ENCODE measurements around the gene SLC16A1. TPM values are rescaled to one million over a fixed set of nuclear protein-coding genes. Genes with fewer than 3 reads are reported as not detected.

SLC16A1 gene
- total and polyA plus RNA-seq, 2 of the 8 experiments (the other 6 are each of a cell fraction or from before 2014, with no cell fraction given) = 435 to 545 TPM

- no peak overlapping the region for H3K9ac ChIP-seq (replicated peaks in 1 of 4; ENCODE audit: extremely low read depth in 1 of 4, low read depth in 3 of 4, low read length in 3 of 4)
- no peak overlapping the region for H2BK120ac ChIP-seq (replicated peaks; ENCODE audit: low read depth, low read length)
- no peaks in the 10 kb centered on the region; a peak in 1 of 8 replicates for H3K36me3 ChIP-seq (ENCODE audit: control insufficient read depth in 2 of 4, insufficient read depth in 4 of 4, low read length in 3 of 4)
- no peaks in the 10 kb centered on the region for H3K9me3 ChIP-seq (ENCODE audit: insufficient read depth in 2 of 2, low read depth in 1 of 2, low read length in 1 of 2)
- H3K4me3 ChIP-seq (ENCODE audit: extremely low read depth in 1 of 4, insufficient read depth in 2 of 4, low read depth in 3 of 4, low read length in 4 of 4) = no peak overlapping the region
- no peak overlapping the region for H2BK5ac ChIP-seq (ENCODE audit: low read depth, low read length)
- no peaks in the 10 kb centered on the region for H4K20me1 ChIP-seq (replicated peaks in 1 of 2; ENCODE audit: control insufficient read depth in 1 of 2, insufficient read depth in 2 of 2, low read length in 2 of 2)
- WGBS, 2 experiments (ENCODE audit: extremely low coverage in 1 of 2, insufficient coverage in 1 of 2, insufficient read length in 1 of 2, insufficient replicate concordance in 2 of 2, low coverage in 1 of 2, low lambda C conversion rate in 2 of 2, missing lambda C conversion rate in 1 of 2) = 96% methylated on average over 5 of the region's 7 CpGs; no CpG with 5 or more reads in 1 of the 2 experiments
- no peak overlapping the region for H3K18ac ChIP-seq (ENCODE audit: extremely low read depth, low read length)
- H3K23me2 ChIP-seq (ENCODE audit: low read depth, low read length) = no peaks in the 10 kb centered on the region
- no peak overlapping the region for H2BK20ac ChIP-seq (ENCODE audit: low read length)
- ChIA-PET POLR2A (ENCODE audit: partially characterized antibody) (interaction anchor here (0.7 to 3.2 kb wide), 2 partner anchors 43 to 52 kb away, joined by 3 to 10 read pairs; no protein-coding TSS in a partner anchor), CTCF (ENCODE audit: partially characterized antibody) (interaction anchor here (0.6 kb wide), 1 partner anchor 65 kb away, joined by 3 read pairs; no protein-coding TSS in a partner anchor)
- no peak overlapping the region for H3K4ac ChIP-seq (replicated peaks; ENCODE audit: insufficient read length, low read depth, low read length)
- H3K79me1 ChIP-seq (ENCODE audit: low read depth, low read length) = no peaks in the 10 kb centered on the region
- DNase-seq (ENCODE audit: low read depth in 1 of 2, low spot score in 2 of 2) (no peak), FAIRE-seq (no peak)
- no peak overlapping the region for H3K27ac ChIP-seq (ENCODE audit: low read depth, low read length)
- H3K14ac ChIP-seq (ENCODE audit: insufficient read length) = no peak overlapping the region
- H2AK5ac ChIP-seq (ENCODE audit: low read depth, low read length) = no peak overlapping the region
- H2AFZ ChIP-seq (ENCODE audit: low read length) = no peak overlapping the region
- H4K91ac ChIP-seq (replicated peaks; ENCODE audit: insufficient read length, low read length) = no peak overlapping the region
- H3K23ac ChIP-seq (ENCODE audit: insufficient read length) = no peak overlapping the region
- peaks cover 0 to 4% (median 1%) of the 10 kb centered on the region in 4 experiments; a peak in 2 of 7 replicates for H3K4me1 ChIP-seq (replicated peaks in 1 of 4; ENCODE audit: control insufficient read depth in 3 of 4, insufficient read depth in 4 of 4, low read length in 3 of 4)
- H3K4me2 ChIP-seq (ENCODE audit: insufficient read depth in 1 of 2, low read depth in 2 of 2, low read length in 2 of 2) = no peak overlapping the region
- no peak overlapping the region for H2BK12ac ChIP-seq (ENCODE audit: low read depth, low read length)
- H3K56ac ChIP-seq (replicated peaks; ENCODE audit: insufficient read length, low read depth, low read length) = no peak overlapping the region
- no peak overlapping the region for H2BK15ac ChIP-seq (ENCODE audit: low read length)
- H4K8ac ChIP-seq (ENCODE audit: extremely low read depth, insufficient read depth, low read length) = no peak overlapping the region
- H3K27me3 ChIP-seq (replicated peaks in 1 of 4; ENCODE audit: control insufficient read depth in 3 of 4, extremely low read depth in 1 of 4, insufficient read depth in 3 of 4, low read length in 3 of 4) = no peaks in the 10 kb centered on the region
- no peak overlapping the region for H4K5ac ChIP-seq (ENCODE audit: insufficient read length, low read depth, low read length)
- TF ChIP-seq SIN3A (conservative IDR thresholded peaks at IDR 0.05 in 1 of 2, IDR thresholded peaks at IDR 0.05 in 1 of 2; ENCODE audit: low read depth in 1 of 2, low read length in 2 of 2) (no peak), CTBP2 (IDR thresholded peaks at IDR 0.05; ENCODE audit: borderline replicate concordance, insufficient read depth, insufficient read length, low read length) (no peak), CBX8 (IDR thresholded peaks at IDR 0.05; ENCODE audit: borderline replicate concordance, low read depth, low read length) (no peak)
- no peaks in the 10 kb centered on the region for H3K79me2 ChIP-seq (ENCODE audit: control insufficient read depth in 1 of 2, insufficient read depth in 2 of 2, low read length in 2 of 2)
Measured at GRCh38 chr1:112990271-112990670, 34.3 kb upstream of the SLC16A1 start.

Data from H1 (cell line).